GM11168 (cell line): ENCODE results near the gene VPS45.
"Not testable (repeated sequence)": the region's sequence is repeated elsewhere in the genome, so short reads cannot be mapped to it uniquely, and the experiment has no call there.

Experiments used
- in situ Hi-C: fragments of 300-500 bp; cut with MboI; formaldehyde crosslinking; loops from one replicate; pipeline ENCODE4 v1.12.0; 2022; ENCODE audit warnings: low sequenced_read_pairs; ENCODE audit not compliant: unreplicated experiment

The VPS45 gene

DNA sequence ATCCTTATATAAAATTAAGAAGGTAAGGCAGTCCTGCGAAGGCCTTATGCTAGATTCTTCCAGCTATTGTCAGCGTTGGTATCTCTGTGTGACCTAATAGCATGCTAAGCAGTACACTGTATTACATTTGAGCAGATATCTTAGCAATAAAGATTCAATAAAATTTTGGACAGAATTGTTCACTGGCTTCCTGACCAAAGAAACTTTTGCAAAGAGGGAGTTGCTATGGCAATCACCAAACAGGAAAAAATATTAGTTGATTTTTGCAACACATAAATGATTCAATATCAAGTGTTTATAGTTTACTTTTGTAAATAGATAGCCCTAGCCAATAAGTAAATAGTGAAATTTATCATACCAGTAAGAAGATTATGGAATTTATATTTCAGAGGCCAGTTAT is 51.1 kb downstream of the VPS45 start:
- in situ Hi-C loops, result no loop called here

DNA sequence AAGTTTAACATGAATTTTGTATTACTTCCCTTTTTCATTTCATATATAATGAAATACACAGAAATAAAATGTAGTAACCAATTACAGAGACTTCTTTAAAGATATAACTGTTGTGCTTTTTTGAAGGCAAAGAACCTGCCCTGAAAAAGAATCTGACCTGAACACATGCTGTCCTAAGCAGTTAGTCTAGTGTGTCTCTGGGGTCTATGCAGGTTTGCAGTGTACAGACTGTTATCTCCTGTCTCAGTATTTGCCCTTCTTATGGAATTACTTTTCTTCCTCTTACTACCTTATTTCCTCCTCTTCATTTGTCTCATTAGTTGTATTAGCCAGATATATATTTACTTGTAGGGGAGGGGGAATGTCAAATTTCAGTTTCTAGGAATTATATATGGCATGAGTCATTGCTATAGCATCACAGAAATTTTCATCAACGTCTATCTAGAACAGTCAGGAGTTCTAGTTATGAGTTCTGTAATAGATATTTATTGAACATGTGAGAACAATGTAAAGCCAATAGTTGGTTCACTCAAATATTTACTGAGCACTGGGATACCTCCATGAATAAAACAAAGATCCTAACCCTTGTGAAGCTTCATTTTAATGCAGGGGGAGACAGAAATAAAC is 53.8 kb downstream of the VPS45 start:
- in situ Hi-C loops, result no loop called here

DNA sequence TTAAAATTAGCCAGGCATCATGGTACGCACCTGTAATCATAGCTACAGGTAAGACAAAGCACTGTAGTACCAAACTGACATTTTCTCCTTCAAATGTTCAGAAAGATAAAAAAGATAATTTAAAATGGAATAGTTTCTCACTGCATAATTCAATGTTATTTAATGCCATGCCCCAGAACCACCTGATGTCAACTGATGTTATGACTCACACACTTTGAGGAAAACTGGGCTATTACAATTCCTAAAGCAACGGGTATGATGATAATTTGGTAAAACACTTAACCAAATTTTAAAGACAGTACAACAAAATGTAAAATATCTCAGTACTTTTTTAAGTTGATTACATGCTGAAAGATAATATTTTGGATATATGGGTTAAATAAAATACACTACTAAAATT is 59.2 kb downstream of the VPS45 start:
- in situ Hi-C loops, result no loop called here

DNA sequence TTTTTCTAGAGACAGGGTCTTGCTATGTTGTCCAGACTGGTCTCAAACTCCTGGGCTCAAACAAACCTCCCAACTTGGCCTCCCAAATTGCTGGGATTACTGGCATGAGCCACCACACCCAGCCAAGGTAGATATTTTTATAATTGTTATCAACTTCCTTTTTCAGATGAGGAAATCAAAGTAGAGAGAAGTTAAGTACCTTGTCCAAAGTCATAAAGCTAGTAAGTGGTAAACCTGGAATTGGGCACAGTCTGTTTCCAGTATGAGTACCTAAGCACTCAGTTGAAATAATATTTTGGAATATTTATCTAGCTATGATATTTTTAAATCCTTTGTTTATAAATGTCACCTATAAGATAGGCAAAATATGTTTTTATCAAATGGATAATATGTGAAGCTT is 59.9 kb downstream of the VPS45 start:
- in situ Hi-C loops, result no loop called here

DNA sequence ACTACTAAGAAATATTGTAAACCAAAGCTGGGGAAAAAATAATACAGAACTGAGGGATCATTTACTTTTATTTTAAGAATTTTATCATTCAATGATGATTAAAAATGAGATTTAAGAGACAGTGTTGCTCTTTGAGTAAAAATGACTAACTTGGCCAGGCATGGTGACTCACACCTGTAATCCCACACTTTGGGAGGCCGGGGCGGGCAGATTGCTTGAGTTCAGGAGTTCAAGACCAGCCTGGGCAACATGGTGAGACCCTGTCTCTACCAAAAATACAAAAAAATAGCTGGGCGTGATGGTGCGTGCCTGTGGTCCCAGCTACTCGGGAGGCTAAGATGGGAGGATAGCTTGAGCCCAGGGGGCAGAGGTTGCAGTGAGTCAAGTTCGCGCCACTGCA is 60.3 kb downstream of the VPS45 start:
- in situ Hi-C loops, result no loop called here

DNA sequence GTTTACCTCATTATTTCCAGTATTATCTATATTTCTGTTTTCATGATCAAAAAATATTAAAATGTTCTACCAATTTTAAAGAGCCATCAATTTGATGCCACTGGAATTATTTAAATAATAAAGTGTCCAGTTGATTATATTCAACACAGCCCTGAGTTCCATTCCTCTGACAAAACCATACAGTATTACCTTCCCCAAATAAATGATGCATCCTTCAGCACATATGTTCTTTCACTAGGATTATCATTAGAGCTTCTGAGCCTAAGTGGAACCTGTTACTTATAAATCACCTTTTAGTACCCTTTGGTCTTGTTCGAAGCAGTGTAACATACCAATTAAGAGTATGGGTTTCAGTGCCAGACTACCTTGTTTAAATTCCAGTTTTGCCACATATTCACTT is 64.8 kb downstream of the VPS45 start:
- in situ Hi-C loops, result no loop called here

DNA sequence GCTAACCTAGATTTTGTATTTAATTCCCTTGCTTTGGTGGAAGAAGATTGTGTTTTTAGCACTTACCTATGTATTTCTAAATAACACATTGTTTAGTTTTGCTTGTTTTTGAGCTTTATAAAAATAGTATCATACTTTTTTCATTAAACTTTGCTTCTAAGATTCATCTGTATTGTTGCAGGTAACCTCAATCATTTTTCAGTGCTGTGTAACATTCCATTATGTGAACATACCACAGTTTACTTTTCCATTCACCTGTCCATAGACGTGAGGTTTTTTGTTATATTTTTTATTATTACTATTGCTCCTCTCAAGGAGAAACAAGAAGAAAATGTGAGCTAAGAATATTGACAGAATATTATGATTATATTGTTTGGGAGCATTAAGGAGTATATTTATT is 67.0 kb downstream of the VPS45 start:
- in situ Hi-C loops, result no loop called here

DNA sequence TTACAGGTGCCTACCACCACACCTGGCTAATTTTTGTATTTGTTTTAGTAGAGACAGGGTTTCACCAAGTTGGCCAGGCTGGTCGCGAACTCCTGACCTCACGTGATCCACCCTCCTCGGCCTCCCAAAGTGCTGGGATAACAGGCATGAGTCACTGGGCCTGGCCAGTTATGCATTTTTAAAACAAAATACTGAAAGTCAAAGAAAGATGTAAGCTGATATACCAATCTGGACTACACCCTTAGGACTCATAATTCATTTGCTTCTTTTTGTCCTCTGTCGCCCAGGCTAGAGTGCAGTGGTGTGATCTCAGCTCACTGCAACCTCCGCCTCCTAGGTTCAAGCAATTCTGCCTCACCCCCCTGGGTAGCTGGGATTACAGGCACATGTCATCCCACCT is 67.8 kb downstream of the VPS45 start:
- in situ Hi-C loops, result not testable (repeated sequence)

DNA sequence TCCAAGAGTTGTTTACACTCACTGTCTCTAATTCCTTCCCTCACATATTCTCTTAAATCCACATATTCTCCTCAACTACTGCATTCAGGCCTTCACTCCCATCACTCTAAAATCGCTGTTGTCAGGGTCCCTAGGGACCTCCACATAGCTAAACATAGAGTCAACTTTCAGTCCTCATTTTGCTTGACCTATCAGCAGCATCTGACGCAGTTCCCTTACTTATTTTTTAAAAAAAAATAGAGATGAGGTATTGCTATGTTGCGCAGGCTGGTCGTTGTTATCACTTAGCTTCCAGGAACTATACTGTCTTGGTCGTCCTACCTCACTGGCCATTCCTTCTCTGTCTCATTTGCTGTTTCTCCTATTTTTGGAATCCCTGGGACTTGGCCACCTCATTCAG is 70.5 kb downstream of the VPS45 start:
- in situ Hi-C loops, result no loop called here

DNA sequence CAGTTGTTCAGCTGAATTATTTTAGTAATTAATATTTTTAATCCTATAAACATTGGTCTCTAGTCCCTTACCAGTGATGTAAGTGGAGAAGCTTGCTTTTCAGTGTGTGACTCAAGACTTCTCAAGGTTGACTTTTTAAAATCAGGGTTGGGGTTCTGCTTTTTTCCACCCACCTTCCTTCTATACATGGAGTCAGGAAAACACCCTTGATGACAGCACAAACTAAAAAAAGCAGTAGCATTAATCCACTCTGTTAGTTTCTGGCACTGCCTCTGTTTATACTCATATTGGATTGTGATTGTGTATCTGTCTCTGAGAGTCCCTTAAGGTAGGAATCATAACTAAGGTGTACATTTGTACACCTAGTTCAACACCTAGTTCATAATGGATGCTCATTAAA is 73.9 kb downstream of the VPS45 start:
- in situ Hi-C loops, result no loop called here

DNA sequence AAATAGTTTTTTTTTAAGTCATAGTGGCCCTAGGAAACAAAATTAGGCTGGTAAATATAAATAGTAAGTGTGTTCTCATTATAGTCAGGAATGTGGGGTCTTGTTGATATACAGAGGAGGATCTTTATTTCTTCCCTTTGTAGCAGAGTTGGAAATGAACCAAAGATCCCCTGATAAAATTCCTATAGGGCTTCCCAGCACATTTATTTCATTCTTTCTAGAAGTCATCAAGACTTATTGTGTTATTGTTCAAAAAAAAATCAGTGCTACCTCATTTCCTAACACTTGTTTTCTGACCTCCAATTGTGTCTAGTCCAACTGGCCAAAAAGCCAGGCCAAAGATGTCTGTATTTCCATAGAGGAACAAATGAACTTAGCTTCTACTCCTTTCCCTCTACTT is 74.5 kb downstream of the VPS45 start:
- in situ Hi-C loops, result no loop called here

DNA sequence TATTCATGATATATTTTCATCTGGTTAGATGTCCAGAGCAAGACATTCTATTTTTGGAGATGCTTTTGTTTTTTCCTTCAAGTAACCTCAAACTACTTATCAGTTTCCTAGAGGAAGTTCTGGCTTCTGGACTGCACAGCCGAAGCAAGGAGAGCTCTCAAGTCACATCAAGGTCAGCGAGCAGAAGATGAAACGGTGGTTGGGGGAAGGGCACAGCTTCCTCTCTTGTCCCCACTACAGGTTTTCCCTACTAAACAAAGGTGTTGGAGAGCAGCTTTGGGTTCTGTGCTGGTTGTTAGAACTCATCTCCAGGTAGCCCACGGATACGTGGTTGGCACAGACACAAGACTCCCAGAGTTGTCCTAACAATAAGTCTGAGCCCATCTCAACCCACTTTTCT is 77.0 kb downstream of the VPS45 start:
- in situ Hi-C loops, result no loop called here

DNA sequence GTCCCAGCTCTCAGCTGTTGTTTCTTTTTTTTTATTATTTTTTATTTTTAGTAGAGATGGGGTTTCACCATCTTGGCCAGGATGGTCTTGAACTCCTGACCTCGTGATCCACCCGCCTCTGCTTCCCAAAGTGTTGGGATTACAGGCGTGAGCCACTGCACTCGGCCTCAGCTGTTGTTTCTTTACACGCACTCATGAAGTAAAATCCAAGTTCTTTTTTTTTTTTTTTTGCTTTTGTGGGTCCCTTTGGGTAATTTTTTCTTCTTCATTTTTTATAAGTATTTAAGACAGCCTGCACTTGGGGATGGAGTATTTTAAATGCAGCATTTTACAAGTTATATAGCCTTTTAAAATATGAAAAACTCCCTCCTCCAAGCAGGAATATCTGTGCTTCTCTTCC is 78.4 kb downstream of the VPS45 start:
- in situ Hi-C loops, result not testable (repeated sequence)

DNA sequence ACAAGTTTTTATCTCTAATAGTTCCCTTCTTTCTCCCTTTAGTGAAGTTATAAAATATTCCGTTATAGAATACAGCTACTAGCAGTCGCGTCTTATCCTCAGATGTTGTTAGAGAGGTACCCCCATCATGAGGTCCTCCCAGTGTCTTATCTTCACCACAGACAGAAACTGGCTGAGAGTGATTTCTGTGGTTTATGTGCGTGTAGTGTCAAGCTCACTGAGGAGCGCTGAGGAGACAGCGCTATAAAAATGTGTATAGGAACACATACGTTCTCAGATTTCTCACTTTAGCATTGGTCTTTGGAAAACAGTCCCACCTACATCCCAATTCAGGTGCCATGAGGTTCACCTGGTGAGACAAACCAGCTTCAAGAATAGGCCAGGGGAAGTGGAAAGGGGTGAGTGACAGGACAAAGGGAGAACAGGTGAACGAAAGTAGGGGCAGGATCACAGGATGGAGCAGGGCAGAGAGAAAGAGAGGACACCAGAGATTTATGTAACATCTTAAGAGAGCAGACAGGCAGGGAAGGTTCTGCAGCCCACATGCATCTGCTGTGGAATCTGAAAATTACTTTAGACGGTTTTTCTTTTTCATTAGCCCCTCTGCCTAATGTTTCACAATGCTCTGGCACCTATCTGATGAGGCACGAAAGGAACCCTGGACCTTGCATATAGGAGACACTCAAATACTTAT is 79.4 kb downstream of the VPS45 start:
- in situ Hi-C loops, result no loop called here

DNA sequence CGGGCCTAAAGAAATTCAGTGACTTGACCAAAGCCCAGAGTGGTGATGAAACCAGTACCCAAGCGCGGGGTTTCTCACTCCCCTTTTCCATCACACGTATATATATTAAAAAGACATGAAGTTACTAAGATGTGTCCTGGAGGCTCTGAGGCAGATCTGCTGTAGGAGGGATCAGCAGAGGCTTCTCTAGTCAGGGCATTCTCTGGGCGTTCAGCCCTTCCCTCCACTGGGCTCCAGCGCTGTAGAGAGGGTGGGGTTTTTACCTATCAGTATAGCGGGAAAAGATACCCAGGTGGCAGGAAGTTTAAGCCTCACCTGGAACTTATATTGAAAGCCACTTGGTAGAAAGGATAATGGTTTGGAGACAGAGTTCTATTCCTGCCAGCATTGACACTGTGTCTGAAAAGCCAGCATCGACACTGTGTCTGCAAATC is 81.3 kb downstream of the VPS45 start:
- in situ Hi-C loops, result no loop called here

DNA sequence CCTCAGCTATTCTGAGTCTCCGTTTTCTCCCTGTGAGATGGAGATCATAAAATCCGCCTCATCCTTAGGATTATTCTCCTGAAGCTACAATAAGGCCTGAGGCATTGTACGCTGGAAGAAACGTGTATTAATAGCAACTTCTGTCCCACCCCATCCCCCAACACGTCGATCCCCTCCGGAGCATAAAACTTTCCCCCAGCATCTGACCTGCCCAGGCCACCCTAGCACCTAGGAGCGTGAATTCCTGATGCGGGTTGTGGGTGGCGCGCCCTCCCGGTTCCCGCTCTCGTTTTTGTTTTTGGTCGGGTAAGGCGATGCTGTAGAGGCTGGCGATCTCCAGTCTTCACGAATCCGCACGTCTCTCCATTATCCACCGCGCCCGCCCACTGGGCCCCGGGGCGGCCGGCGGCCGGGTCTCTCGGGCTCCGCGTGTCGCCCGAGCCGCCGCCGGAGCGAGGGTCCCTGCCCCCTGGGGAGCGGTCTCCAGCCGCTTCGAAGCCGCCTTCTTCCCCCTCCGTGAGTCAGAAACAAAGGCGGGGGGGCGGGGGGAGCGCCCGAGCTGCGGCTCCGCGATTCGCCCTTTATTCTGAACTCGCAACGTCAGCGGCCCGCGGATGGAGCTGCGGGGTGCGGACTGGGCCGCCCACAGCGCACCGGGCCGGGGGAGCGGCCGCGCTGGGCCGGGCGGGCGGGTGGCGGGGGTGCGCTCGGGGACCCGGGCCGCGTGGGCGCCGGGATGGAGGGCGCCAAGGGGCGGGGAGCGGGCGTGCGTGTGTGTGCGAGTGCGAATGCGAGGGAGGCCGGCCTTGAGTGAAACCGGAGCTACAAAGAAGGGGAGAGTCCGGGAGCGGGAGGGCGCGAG is 81.9 kb downstream of the VPS45 start, which contains the start of gene PLEKHO1:
Gene PLEKHO1, plus strand, starts transcription at position 646 of the 862 bp plus-strand sequence. CDS start 342 bp downstream, outside the sequence.
- in situ Hi-C loops, result no loop called here

DNA sequence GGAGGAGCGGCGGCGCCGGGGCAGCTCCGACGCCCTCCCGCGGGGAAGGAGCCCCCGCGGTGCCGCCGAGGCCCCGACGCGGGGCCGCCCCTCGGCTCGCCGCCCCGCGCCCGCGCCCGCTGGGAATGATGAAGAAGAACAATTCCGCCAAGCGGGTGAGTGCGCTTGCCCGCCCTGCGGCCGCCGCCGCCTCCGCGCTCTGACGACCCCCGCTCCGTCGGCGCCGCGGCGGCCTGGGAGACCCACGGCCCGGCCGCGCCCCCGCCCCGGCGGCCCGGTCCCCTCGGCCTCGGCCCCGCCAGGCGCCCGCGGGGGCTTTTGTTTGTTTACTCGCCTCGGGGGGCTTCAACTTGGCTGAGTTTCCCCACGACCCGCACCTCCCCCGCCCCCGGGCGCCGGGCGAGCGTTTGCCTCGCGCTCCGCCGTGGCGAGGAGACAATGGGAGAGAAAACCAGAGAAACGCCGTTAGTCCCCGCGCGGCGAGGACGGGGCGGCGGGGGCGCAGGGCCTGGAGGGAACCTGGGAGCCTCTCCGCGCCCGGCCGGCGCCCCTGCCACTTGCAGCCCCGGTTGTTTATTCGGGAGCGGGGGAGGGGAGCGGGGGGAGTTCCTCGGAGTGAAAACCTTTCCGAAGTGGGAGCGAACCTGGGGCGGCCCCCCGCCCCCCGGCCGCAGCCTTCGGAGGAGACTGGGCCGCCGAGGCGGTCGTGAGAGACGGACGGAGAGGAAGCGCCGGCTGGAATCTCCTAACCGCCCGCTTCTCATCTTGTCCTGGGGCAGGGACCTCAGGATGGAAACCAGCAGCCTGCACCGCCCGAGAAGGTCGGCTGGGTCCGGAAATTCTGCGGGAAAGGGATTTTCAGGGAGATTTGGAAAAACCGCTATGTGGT is 82.8 kb downstream of the VPS45 start:
- in situ Hi-C loops, result no loop called here

DNA sequence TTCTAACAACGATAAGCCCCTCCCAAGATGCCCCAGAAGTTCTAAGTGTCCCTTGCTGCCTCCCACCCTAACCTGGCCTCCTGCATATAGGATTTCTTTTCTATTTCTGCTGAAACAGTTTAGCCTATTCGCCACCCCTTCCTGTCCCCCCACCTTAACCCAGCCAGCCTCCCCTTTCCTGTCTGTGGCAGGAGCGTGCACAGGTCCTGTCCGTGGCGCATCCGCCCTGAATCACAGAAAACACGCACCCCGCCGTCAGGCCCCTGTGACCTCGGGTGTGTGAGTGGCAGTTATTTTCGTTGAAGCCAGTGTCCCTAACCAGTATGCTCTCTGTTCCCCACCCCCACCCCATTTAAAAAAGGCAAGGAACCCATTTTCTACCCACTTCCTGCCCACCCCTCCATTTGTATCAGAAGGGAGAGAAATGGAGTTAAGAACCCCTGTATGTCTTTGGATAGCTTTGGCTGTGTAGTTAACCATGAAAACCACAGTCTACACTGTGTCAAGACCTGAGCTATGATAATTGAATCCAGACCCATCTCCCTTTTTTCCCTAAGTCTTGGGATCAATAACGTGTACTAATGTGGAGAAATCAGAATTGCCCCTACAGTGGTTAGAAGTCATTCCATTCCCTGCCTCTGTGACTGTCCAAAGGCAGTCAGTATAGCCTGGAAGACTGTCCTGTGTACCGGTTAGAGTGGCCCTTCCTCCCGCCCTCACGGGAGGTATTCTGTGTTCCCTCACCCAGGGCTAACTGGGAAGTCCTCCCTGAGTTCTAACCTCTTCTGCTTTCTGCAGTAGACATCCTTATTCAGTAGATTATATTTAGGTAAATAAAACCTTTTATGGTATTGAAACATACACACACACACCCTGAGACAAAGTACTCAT is 84.0 kb downstream of the VPS45 start:
- in situ Hi-C loops, result no loop called here

DNA sequence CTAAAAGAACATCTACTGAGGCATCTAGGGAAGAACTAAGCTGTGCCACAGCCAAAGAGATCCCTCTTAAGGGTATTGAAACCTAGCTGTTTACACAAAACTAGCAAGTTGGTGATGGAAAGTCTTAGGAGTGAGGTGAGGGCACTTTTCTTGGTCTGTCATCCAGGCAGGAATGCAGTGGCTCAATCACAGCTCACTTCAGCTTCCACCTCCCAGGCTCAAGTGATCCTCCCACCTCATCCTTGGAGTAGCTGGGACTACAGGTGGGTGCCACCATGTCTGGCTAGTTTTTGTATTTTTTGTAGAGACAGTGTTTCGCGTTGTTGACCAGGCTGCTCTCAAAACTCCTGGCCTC is 84.6 kb downstream of the VPS45 start:
- in situ Hi-C loops, result no loop called here
